GM20000 (cell line): Measurements from ENCODE around the gene CEBPA.

ENCODE experiments used
- DNase-seq: peaks from one replicate; pipeline ENCODE4 v3.0.0; 2012; ENCODE audit warnings: low spot score
- TF ChIP-seq, protein P1 (sequence below): IDR thresholded peaks from 2 replicates; pipeline ENCODE4 v1.5.1; 2012; ENCODE audit warnings: mild to moderate bottlenecking, control low read depth; ENCODE audit errors: extremely low read depth, missing control alignments

The CEBPA gene

DNA sequence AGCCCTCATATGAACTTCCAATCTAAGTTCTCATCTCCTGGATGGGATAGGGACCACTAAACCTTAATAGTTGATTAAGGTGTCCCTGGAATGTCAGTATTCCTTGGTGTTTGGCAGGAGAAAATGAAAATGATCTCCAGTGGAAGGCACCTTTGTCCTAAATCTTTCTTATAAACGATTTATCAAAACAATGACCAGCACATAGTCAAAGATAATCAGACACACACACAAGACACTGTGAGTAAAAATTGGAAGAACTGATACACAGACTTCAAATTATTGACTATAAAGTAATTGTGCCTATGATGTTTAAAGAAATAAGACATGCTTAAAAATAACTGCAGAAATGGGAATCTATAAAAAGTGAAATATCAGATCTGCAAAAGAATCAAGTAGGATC is 13.7 kb downstream of the CEBPA start:
- no peak for DNase-seq
- TF ChIP-seq, protein P1, sequence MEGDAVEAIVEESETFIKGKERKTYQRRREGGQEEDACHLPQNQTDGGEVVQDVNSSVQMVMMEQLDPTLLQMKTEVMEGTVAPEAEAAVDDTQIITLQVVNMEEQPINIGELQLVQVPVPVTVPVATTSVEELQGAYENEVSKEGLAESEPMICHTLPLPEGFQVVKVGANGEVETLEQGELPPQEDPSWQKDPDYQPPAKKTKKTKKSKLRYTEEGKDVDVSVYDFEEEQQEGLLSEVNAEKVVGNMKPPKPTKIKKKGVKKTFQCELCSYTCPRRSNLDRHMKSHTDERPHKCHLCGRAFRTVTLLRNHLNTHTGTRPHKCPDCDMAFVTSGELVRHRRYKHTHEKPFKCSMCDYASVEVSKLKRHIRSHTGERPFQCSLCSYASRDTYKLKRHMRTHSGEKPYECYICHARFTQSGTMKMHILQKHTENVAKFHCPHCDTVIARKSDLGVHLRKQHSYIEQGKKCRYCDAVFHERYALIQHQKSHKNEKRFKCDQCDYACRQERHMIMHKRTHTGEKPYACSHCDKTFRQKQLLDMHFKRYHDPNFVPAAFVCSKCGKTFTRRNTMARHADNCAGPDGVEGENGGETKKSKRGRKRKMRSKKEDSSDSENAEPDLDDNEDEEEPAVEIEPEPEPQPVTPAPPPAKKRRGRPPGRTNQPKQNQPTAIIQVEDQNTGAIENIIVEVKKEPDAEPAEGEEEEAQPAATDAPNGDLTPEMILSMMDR, result no peak

DNA sequence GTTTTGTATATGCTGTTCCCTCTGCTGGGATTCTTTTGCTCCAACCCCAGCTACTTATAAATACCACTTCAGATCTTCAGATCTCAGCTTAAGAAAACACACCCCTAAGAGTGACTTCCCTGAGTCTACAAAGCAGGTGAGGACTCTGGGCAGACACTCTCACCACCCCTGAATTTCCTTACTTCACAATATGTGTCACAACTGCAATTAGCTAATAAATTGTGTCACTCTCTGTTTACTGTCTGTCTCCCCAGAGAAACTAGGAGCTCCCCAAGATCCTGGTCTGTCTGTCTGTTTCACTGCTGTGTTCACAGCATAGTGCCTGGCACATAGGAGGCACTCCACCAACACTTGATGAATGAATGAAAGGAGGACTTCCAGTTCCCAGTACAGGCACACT is 14.4 kb downstream of the CEBPA start:
- DNase-seq, result no peak
- TF ChIP-seq, protein P1, result no peak

DNA sequence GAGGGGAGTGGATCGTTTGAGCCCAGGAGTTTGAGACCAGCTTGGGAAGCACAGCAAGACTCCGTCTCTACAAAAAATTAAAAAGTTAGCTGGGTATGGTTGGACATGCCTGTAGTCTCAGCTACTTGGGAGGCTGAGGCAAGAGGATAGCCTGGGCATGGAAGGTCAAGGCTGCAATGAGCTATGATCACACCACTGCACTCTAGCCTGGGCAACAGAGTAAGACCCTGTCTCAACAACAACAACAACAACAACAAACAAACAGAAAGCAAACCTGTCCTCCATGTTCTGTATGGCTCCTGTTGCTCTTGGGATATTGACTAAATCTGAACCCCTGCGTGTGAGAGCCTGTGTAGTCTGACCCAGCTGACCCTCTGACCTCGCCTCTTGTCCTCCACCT is 14.9 kb downstream of the CEBPA start:
- TF ChIP-seq, protein P1, result no peak
- no peak for DNase-seq

DNA sequence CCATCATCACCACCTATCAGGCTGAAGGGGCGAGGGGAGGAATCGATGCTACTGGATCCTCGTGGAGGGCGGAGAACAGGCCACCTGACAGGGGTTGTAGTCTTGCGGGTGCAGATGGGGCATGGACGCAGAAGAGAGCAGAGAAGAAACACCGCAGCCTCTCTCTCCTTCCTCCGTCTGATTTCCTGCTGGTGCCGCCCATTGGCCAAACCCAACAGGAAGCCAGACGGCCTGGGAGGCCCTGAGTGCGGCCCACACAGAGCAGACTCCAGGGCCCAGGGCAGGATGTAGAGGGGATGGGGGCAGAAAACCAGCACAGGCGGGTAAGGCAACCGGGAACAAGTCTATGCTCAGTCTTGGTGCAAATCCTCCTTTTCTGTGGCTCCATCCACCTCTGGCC is 15.4 kb downstream of the CEBPA start:
- no peak for DNase-seq
- TF ChIP-seq, protein P1, result no peak

DNA sequence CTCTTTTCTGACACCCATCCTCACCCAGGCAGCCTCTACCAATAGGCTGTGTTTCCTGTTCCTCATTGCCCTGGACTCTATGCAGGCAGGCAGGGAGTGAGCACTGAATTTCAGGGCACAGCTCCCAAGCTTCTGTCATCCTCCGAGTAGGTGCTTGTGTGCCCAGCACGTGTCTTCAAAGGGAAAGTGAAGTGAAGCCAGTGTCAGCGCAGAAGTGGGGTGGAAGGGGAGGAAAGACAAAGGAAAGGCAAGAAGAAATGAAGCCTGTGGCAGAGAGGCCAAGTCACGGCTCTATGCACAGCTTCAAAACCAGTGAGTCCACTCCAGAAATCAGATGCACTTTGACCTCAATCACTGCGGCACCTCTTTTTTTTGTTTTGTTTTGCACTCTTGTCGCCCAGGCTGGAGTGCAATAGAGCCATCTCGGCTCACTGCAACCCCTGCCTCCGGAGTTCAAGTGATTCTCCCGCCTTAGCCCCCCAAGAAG is 16.9 kb downstream of the CEBPA start:
- no peak for DNase-seq
- TF ChIP-seq, protein P1, result no peak

DNA sequence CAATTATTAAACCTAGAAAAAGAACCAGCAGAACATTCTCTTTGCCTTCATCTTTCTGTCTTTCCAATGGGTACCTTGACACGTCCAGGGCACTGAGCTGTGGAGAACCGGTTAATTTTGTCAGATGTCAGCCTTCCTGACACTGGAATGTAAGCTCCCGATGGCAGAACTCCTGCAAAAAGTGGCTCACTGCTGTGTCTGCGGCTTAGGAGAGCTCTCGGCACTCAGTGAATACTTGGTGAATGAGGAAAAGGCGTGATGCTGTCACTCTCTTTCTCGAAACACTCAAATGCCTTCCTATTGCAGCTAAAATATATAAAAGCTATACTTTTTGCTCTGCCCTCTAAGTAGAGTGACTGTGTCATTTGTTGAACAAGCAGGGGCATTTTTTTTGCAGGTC is 17.6 kb downstream of the CEBPA start:
- TF ChIP-seq, protein P1, result no peak
- no peak for DNase-seq

DNA sequence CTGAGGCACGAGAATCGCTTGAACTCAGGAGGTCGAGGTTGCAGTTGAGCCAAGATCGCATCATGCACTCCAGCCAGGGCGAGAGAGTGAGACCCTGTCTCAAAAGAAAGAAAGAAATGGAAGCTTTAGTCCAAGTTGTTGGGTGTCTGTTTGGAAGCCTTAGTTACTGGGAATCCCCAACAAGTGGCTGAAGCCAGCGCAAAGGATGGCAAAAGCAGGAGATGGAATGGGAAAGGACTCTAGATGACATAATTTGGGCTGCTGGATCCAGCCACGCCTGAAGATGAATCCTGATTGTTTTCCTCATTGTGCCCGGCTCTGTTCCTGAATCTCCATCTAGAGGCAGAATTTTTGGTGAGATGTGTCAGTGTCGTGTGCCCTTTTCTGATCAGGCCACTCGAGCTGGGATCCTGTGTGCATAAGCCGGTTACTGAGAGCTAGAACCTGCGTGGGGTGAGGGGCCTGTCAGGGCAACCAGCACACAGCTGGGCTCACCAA is 18.1 kb downstream of the CEBPA start:
- TF ChIP-seq, protein P1, result no peak
- no peak for DNase-seq

DNA sequence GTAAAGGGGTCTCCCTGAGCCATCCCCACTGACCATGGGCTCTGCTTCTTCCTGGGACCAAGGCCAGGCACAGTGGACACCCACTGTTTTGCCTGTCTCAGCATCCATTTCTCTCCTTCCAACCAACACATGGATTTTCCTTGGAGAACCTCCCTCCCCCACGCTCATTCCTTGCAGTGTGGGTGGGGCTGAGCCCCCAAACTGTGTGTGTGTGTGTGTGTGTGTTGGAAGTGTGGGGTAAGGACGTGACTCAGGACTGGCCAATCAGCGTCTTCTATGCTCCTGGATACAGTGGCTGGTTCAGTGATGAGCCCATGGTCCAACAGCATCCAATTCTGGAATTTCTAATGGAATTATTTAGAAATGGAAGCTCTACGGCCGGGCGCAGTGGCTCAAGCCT is 18.7 kb downstream of the CEBPA start:
- no peak for DNase-seq
- TF ChIP-seq, protein P1, result no peak
